ENCODE measurements around the gene SUSD4. TPM values are rescaled to one million over a fixed set of nuclear protein-coding genes. Genes with fewer than 3 reads are reported as not detected.

Gene SUSD4
- total RNA-seq, 1 experiment from 2014 or later: 31.4 TPM

DNA sequence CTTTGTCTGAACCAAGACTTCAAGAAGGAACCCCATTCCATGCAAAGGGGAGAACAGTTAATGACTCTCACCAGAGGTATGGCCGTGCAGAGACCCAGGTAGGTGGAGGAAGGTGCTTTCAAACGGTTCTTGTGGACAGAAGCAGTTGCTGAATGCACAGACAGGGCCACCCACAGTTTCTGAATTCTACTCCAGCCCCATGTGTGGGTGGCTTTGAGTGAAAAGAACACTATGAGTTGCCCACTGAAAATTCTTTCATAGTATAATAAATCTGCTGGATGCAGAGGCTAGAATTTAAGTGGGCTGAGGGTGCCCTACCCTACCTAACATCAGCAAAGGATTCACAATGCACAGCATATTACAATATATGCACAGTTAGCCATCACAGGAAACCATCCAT, 22.0 kb upstream of the SUSD4 start:
- no TSS peak for BruUV-seq (replicated peaks)
- H3K4me3 Mint-ChIP-seq (ENCODE audit: unreplicated experiment): no peak overlapping the region
- Histone ChIP-seq H3K4me3 (ENCODE audit: low read depth, low read length) (no peak overlapping the region), H3K9me3 (no peaks in the 10 kb centered on the region), H3K36me3 (ENCODE audit: control insufficient read depth, insufficient read depth, low read length) (no peaks in the 10 kb centered on the region), H3K4me1 (no peaks in the 10 kb centered on the region), H3K27me3 (replicated peaks; ENCODE audit: control insufficient read depth, insufficient read depth, low read length) (no peaks in the 10 kb centered on the region)
- H3K4me1 Mint-ChIP-seq (ENCODE audit: low read depth, unreplicated experiment): no peaks in the 10 kb centered on the region
- ChIA-PET CTCF (interaction anchor here (0.7 kb wide), 2 partner anchors 555 to 1102 kb away, joined by 3 to 5 read pairs; no protein-coding TSS in a partner anchor), POLR2A (no interaction called here)
- H3K27ac Mint-ChIP-seq (ENCODE audit: unreplicated experiment): no peak overlapping the region
- H3K27me3 Mint-ChIP-seq (ENCODE audit: insufficient read depth, unreplicated experiment): peaks cover 4% of the 10 kb centered on the region
- intact Hi-C loops (cut with micrococcal nuclease; ENCODE audit: unreplicated experiment): no loop called here
- no peaks in the 10 kb centered on the region for H3K9me3 Mint-ChIP-seq (ENCODE audit: unreplicated experiment)
- no peak for DNase-seq
- TF ChIP-seq, protein P1, sequence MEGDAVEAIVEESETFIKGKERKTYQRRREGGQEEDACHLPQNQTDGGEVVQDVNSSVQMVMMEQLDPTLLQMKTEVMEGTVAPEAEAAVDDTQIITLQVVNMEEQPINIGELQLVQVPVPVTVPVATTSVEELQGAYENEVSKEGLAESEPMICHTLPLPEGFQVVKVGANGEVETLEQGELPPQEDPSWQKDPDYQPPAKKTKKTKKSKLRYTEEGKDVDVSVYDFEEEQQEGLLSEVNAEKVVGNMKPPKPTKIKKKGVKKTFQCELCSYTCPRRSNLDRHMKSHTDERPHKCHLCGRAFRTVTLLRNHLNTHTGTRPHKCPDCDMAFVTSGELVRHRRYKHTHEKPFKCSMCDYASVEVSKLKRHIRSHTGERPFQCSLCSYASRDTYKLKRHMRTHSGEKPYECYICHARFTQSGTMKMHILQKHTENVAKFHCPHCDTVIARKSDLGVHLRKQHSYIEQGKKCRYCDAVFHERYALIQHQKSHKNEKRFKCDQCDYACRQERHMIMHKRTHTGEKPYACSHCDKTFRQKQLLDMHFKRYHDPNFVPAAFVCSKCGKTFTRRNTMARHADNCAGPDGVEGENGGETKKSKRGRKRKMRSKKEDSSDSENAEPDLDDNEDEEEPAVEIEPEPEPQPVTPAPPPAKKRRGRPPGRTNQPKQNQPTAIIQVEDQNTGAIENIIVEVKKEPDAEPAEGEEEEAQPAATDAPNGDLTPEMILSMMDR (IDR thresholded peaks at IDR 0.05; ENCODE audit: insufficient read depth in 1 of 2, low read depth in 1 of 2, low read length in 1 of 2, severe bottlenecking in 1 of 2, unreplicated experiment in 1 of 2): no peak
- no peaks in the 10 kb centered on the region for H3K36me3 Mint-ChIP-seq (ENCODE audit: insufficient read depth, unreplicated experiment)

DNA sequence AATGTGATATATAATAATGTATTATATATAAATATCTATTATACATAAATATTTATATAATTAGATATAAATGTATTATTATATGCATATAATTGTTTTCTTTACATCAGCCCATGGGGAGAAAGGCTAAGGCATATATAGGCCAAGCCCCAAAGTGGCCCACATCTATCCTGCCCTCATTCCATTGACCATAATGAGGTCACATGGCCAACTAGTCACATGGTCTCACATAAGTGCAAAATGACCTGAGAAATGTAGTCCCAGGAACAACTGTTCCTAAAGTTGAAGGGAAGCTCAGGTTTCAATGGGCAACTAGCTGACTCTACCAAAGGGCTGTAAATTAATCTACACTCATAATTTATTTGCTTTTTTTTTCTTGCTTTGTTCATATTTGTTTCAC, 14.8 kb upstream of the SUSD4 start:
- no peak overlapping the region for H3K4me3 Mint-ChIP-seq (ENCODE audit: unreplicated experiment)
- ChIA-PET CTCF (no interaction called here), POLR2A (no interaction called here)
- no peak overlapping the region for H3K27ac Mint-ChIP-seq (ENCODE audit: unreplicated experiment)
- Histone ChIP-seq H3K4me3 (ENCODE audit: low read depth, low read length) (no peak overlapping the region), H3K27me3 (replicated peaks; ENCODE audit: control insufficient read depth, insufficient read depth, low read length) (no peaks in the 10 kb centered on the region), H3K36me3 (ENCODE audit: control insufficient read depth, insufficient read depth, low read length) (no peaks in the 10 kb centered on the region), H3K9me3 (peaks cover 4% of the 10 kb centered on the region), H3K4me1 (no peaks in the 10 kb centered on the region)
- intact Hi-C loops (cut with micrococcal nuclease; ENCODE audit: unreplicated experiment): no loop called here
- no peaks in the 10 kb centered on the region for H3K4me1 Mint-ChIP-seq (ENCODE audit: low read depth, unreplicated experiment)
- peaks cover 16% of the 10 kb centered on the region for H3K9me3 Mint-ChIP-seq (ENCODE audit: unreplicated experiment)
- peaks cover 4% of the 10 kb centered on the region for H3K27me3 Mint-ChIP-seq (ENCODE audit: insufficient read depth, unreplicated experiment)
- BruUV-seq (replicated peaks): no TSS peak
- TF ChIP-seq, protein P1 (IDR thresholded peaks at IDR 0.05; ENCODE audit: insufficient read depth in 1 of 2, low read depth in 1 of 2, low read length in 1 of 2, severe bottlenecking in 1 of 2, unreplicated experiment in 1 of 2): no peak
- H3K36me3 Mint-ChIP-seq (ENCODE audit: insufficient read depth, unreplicated experiment): peaks cover 6% of the 10 kb centered on the region
- DNase-seq: no peak

DNA sequence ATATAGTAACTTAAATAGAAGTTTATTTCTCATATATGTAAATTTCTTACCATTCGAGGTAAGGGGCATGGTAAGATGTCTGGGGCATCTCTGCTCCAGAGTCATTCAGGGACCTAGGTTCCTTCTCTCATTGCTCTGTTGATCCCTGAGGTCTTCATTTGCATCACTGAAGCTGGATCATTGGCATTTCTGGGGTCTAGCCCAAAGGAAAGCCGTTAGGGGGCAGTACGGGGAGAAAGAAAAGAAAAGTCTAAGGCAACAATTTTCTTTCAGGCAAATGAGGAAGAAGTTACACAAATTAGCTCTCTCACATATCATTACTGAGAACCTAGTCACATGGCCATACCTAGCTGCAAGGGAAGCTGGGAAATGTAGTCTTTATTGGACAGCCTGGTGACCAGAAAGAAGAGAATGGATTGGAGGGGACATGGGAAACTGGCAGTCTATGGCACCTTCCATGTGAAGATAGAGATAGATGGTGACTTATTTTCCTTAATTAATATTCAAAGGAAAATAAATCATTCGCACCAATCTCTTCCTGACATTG, 10.2 kb upstream of the SUSD4 start:
- H3K27me3 Mint-ChIP-seq (ENCODE audit: insufficient read depth, unreplicated experiment): no peaks in the 10 kb centered on the region
- no peaks in the 10 kb centered on the region for H3K36me3 ChIP-seq (ENCODE audit: control insufficient read depth, insufficient read depth, low read length)
- H3K4me1 Mint-ChIP-seq (ENCODE audit: low read depth, unreplicated experiment): no peaks in the 10 kb centered on the region
- H3K9me3 ChIP-seq: peaks cover 4% of the 10 kb centered on the region
- CTCF ChIA-PET: interaction anchor here (0.6 kb wide), 1 partner anchor 171 kb away, joined by 6 read pairs; no protein-coding TSS in a partner anchor
- POLR2A ChIA-PET: interaction anchor here (0.7 kb wide), 1 partner anchor 256 kb away, joined by 3 read pairs; no protein-coding TSS in a partner anchor
- H3K4me3 Mint-ChIP-seq (ENCODE audit: unreplicated experiment): no peak overlapping the region
- TF ChIP-seq, protein P1 (IDR thresholded peaks at IDR 0.05; ENCODE audit: insufficient read depth in 1 of 2, low read depth in 1 of 2, low read length in 1 of 2, severe bottlenecking in 1 of 2, unreplicated experiment in 1 of 2): no peak
- H3K36me3 Mint-ChIP-seq (ENCODE audit: insufficient read depth, unreplicated experiment): peaks cover 6% of the 10 kb centered on the region
- DNase-seq: no peak
- no peak overlapping the region for H3K27ac Mint-ChIP-seq (ENCODE audit: unreplicated experiment)
- H3K27me3 ChIP-seq (replicated peaks; ENCODE audit: control insufficient read depth, insufficient read depth, low read length): no peaks in the 10 kb centered on the region
- no peak overlapping the region for H3K4me3 ChIP-seq (ENCODE audit: low read depth, low read length)
- intact Hi-C loops (cut with micrococcal nuclease; ENCODE audit: unreplicated experiment): no loop called here
- peaks cover 20% of the 10 kb centered on the region for H3K9me3 Mint-ChIP-seq (ENCODE audit: unreplicated experiment)
- no peaks in the 10 kb centered on the region for H3K4me1 ChIP-seq
- no TSS peak for BruUV-seq (replicated peaks)

Data from Caco-2 (cell line).